OCI-LY3 (cell line): ENCODE data around the gene CRYM.

ENCODE experiments used
- CTCF ChIP-seq: fragments of 200-600, 300-600 bp; sonication (generic); IDR thresholded peaks from 2 replicates; pipeline ENCODE4 v1.5.1; 2014; ENCODE audit warnings: antibody characterized with exemption, low read length, low read depth
- EZH2phosphoT487 ChIP-seq: fragments of 200-600 bp; shearing (Covaris generic); IDR thresholded peaks from 2 replicates; pipeline ENCODE4 v1.6.1; 2018; ENCODE audit warnings: antibody characterized with exemption, mixed run types, low read depth

DNA sequence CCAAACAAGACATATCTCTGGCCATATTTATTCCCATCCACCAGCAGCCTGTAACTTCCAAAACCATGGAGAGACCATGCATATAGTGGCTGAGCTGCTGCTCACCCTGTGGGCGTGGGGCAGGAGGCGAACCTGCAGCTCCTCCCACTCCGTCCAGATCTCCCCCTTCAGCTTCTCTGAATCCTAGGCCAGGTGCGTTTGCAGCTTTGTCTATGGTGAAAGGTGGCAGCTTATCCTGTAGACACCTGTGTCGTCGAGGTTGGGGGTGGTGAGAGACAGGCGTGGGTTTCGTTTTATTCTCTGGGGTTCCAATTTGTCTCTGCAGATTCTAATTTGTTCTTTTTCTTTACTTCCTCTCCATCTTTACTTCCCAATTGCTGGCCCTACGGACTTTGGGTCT is 54.3 kb downstream of the CRYM start:
- TF ChIP-seq CTCF (no peak), EZH2phosphoT487 (no peak)
